GM12878 (cell line): ENCODE data around the gene CDC37L1. TPM values are rescaled to one million over a fixed set of nuclear protein-coding genes. Genes with fewer than 3 reads are reported as not detected.

Experiments
- ATAC-seq: fragments of 200-7000 bp; cut with Tn5 transposase; 3 replicates; pipeline ENCODE4 v1.9.1; 2020; ENCODE audit warnings: mild to moderate bottlenecking, moderate library complexity
- BruUV-seq: library from RNA; stranded (reverse); fragments of 400-500 nt; replicated peaks from 2 replicates; lab custom pipeline; 2021; lab: Mats Ljungman, UMichigan
- CTCF ChIA-PET: fragments of 300-600 bp; sonication (Branson Sonifier 250); formaldehyde crosslinking; extraction: SDS; loops from one replicate; lab custom pipeline; 2021; ENCODE audit warnings: inconsistent platforms; lab: Yijun Ruan, JAX
- POLR2A ChIA-PET: fragments of 350-600 bp; formaldehyde crosslinking; extraction: SDS; loops from one replicate; lab custom pipeline; 2021; ENCODE audit warnings: inconsistent platforms; lab: Charles Lee
- RAD21 ChIA-PET: fragments of 300-600 bp; sonication (Branson Sonifier 250); formaldehyde crosslinking; loops from one replicate; lab custom pipeline; 2023; ENCODE audit warnings: antibody characterized with exemption; ENCODE audit not compliant: unreplicated experiment; lab: Charles Lee
- SMC1A ChIA-PET: fragments of 300-600 bp; sonication (Branson Sonifier 250); formaldehyde crosslinking; loops from one replicate; lab custom pipeline; 2023; ENCODE audit not compliant: unreplicated experiment, uncharacterized antibody; lab: Charles Lee
- DNase-seq: peaks from one replicate; pipeline ENCODE4 v3.0.0-alpha.2; 2011; ENCODE audit warnings: low read depth, low spot score
- FAIRE-seq: peaks from 3 replicates; lab custom pipeline; 2011; peaks lifted over from hg19 to GRCh38; lab: Jason Lieb, UNC
- H2AFZ ChIP-seq: 2 replicates; pipeline ENCODE4 v1.6.0; 2011; ENCODE audit warnings: low read depth, low read length, control low read depth; ENCODE audit not compliant: control insufficient read depth
- H3K27ac ChIP-seq: 2 replicates; pipeline ENCODE4 v1.5.1; 2011; ENCODE audit warnings: control low read depth; ENCODE audit not compliant: control insufficient read depth, insufficient read depth
- H3K27me3 ChIP-seq, 2 experiments: replicated peaks in 1 of 2; 2 replicates each; pipeline versions ENCODE4 v1.6.0 to v1.6.1; 2011; ENCODE audit warnings: low read length in 1 of 2; ENCODE audit not compliant: control insufficient read depth in 2 of 2, insufficient read depth in 2 of 2
- H3K36me3 ChIP-seq, 2 experiments: 2 replicates each; pipeline ENCODE4 v1.5.1; 2011; ENCODE audit warnings: low read length in 1 of 2; ENCODE audit not compliant: control insufficient read depth in 2 of 2, insufficient read depth in 2 of 2
- H3K4me1 ChIP-seq: 2 replicates; pipeline ENCODE4 v1.6.1; 2011; ENCODE audit warnings: mild to moderate bottlenecking, low read length, moderate library complexity, mixed read lengths; ENCODE audit not compliant: control insufficient read depth, insufficient read depth
- H3K4me2 ChIP-seq: 2 replicates; pipeline ENCODE4 v1.6.0; 2011; ENCODE audit warnings: control low read depth; ENCODE audit not compliant: control insufficient read depth, insufficient read depth
- H3K4me3 ChIP-seq: fragments of 200-600 bp; sonication (generic); 2 replicates; pipeline ENCODE4 v1.5.1; 2016
- H3K79me2 ChIP-seq: 2 replicates; pipeline ENCODE4 v1.6.0; 2011; ENCODE audit warnings: low read length; ENCODE audit not compliant: control insufficient read depth, insufficient read depth
- H3K9ac ChIP-seq: 2 replicates; pipeline ENCODE4 v1.8.0; 2011; ENCODE audit warnings: low read length, control low read depth, mixed read lengths; ENCODE audit not compliant: control insufficient read depth, insufficient read depth
- H3K9me3 ChIP-seq: replicated peaks from 3 replicates; pipeline ENCODE4 v1.5.1; 2011; ENCODE audit warnings: mild to moderate bottlenecking, low read length; ENCODE audit not compliant: control insufficient read depth, insufficient read depth
- H4K20me1 ChIP-seq: 2 replicates; pipeline ENCODE4 v1.6.0; 2011; ENCODE audit not compliant: control insufficient read depth, insufficient read depth
- ATF3 ChIP-seq: IDR thresholded peaks from 2 replicates; pipeline ENCODE4 v1.6.1; 2011; ENCODE audit warnings: low read depth, mild to moderate bottlenecking, low read length, moderate library complexity, borderline replicate concordance; ENCODE audit errors: extremely low read depth
- GABPA ChIP-seq: IDR thresholded peaks from 2 replicates; pipeline ENCODE4 v1.6.1; 2014; ENCODE audit warnings: antibody characterized with exemption, low read depth, mild to moderate bottlenecking, inconsistent platforms
- HCFC1 ChIP-seq: fragments of 150-350 bp; IDR thresholded peaks from 2 replicates; pipeline ENCODE4 v1.6.1; 2014; ENCODE audit warnings: low read length
- HDGF ChIP-seq: fragments of 450-650 bp; IDR thresholded peaks from 2 replicates; pipeline ENCODE4 v1.6.1; 2016; ENCODE audit warnings: antibody characterized with exemption
- IKZF1 ChIP-seq: fragments of 450-650 bp; conservative IDR thresholded peaks from 2 replicates; pipeline ENCODE4 v1.6.1; 2017; ENCODE audit warnings: antibody characterized with exemption, mild to moderate bottlenecking
- IKZF2 ChIP-seq, 2 experiments: fragments of 450-650 bp; IDR thresholded peaks; 2 replicates each; pipeline ENCODE4 v1.6.1; 2017; ENCODE audit warnings: mild to moderate bottlenecking in 2 of 2, moderate library complexity in 2 of 2
- MEF2A ChIP-seq: IDR thresholded peaks from 2 replicates; pipeline ENCODE4 v1.6.1; 2011; ENCODE audit warnings: low read depth, mild to moderate bottlenecking, low read length, moderate library complexity; ENCODE audit not compliant: insufficient read depth
- NBN ChIP-seq: fragments of 450-650 bp; IDR thresholded peaks from 2 replicates; pipeline ENCODE4 v1.6.1; 2016
- NFIC ChIP-seq: IDR thresholded peaks from 2 replicates; pipeline ENCODE4 v1.6.1; 2012; ENCODE audit warnings: low read depth, mild to moderate bottlenecking, inconsistent platforms, low read length, moderate library complexity
- PAX5 ChIP-seq: IDR thresholded peaks from 2 replicates; pipeline ENCODE4 v1.6.1; 2011; ENCODE audit warnings: low read depth, low read length, borderline replicate concordance
- POLR2AphosphoS2 ChIP-seq: IDR thresholded peaks from 2 replicates; pipeline ENCODE4 v1.6.1; 2011; ENCODE audit warnings: low read depth, mild to moderate bottlenecking, low read length, improper control_type of control experiment, moderate library complexity
- RCOR1 ChIP-seq: conservative IDR thresholded peaks from 2 replicates; pipeline ENCODE4 v1.6.1; 2012; ENCODE audit warnings: low read depth, low read length, improper control_type of control experiment
- RUNX3 ChIP-seq: IDR thresholded peaks from 2 replicates; pipeline ENCODE4 v1.6.1; 2012; ENCODE audit warnings: low read length, inconsistent platforms
- TCF3 ChIP-seq: IDR thresholded peaks from 2 replicates; pipeline ENCODE4 v1.6.1; 2012; ENCODE audit warnings: low read depth, mild to moderate bottlenecking, low read length, borderline replicate concordance; ENCODE audit not compliant: insufficient read depth
- YBX1 ChIP-seq: fragments of 450-650 bp; IDR thresholded peaks from 2 replicates; pipeline ENCODE4 v1.6.1; 2016; ENCODE audit warnings: antibody characterized with exemption
- WGBS: methylation state at CpG from one replicate; pipeline ENCODE4 v1.1.6; 2016; ENCODE audit warnings: low lambda C conversion rate; ENCODE audit not compliant: insufficient replicate concordance, insufficient coverage; ENCODE audit errors: missing lambda C conversion rate; 5-methylcytosine and 5-hydroxymethylcytosine counted together
- in situ Hi-C: fragments of 300-500 bp; cut with MboI; formaldehyde crosslinking; loops from 9 replicates; pipeline ENCODE4 v1.14.3; 2018; ENCODE audit warnings: mixed read lengths
- intact Hi-C: fragments of 100-400 bp; cut with micrococcal nuclease; formaldehyde crosslinking; loops from one replicate; pipeline ENCODE4 v1.14.2; 2022; ENCODE audit not compliant: unreplicated experiment
- polyA plus RNA-seq, 11 experiments: library from polyadenylated mRNA; depleted of rRNA in 4 of 11; unstranded in 6 of 11; stranded (reverse) in 5 of 11; fragments of >200 nt; fragmentation: Nextera tagmentation in 4 of 11; fragmentation: Illumina TruSeq in 1 of 11; extraction: Ambion mirVana in 4 of 11; extraction: Trizol in 1 of 11; gene quantifications; 1 replicate in 1 of 11; 2 replicates in 10 of 11; pipeline versions ENCODE4 v1.2.1 to v1.2.3, GENCODE V29; 2011 to 2016; ENCODE audit warnings: inconsistent platforms in 2 of 11, missing spikeins in 2 of 11, low read depth in 1 of 11
- total RNA-seq, 4 experiments: library from RNA; depleted of rRNA in 3 of 4; stranded (reverse); fragments of >200 nt in 3 of 4; fragmentation: Illumina TruSeq in 1 of 4; extraction: Trizol in 1 of 4; gene quantifications; 2 replicates each; pipeline versions ENCODE4 v1.2.1 to v1.2.3, GENCODE V29; 2013 to 2021
- TF ChIP-seq, protein P1 (sequence below): IDR thresholded peaks from 2 replicates; pipeline ENCODE4 v1.6.1; 2012; ENCODE audit warnings: low read depth, low read length, improper control_type of control experiment
- TF ChIP-seq, protein P2 (sequence below): IDR thresholded peaks from 2 replicates; pipeline ENCODE4 v1.6.1; 2011; ENCODE audit warnings: borderline replicate concordance, low read depth, mild to moderate bottlenecking, moderate library complexity, mixed read lengths, low read length; ENCODE audit not compliant: insufficient read depth; ENCODE audit errors: extremely low read length
- TF ChIP-seq, protein P3 (sequence below): fragments of 450-650 bp; IDR thresholded peaks from 2 replicates; pipeline ENCODE4 v1.6.1; 2018; ENCODE audit warnings: borderline replicate concordance, mild to moderate bottlenecking; ENCODE audit not compliant: partially characterized antibody

Gene CDC37L1
- total and polyA plus RNA-seq, 10 of the 15 experiments (the other 5 are each of a cell fraction or from before 2014, with no cell fraction given): 2.2 to 16.6 (median 8.2) TPM

DNA sequence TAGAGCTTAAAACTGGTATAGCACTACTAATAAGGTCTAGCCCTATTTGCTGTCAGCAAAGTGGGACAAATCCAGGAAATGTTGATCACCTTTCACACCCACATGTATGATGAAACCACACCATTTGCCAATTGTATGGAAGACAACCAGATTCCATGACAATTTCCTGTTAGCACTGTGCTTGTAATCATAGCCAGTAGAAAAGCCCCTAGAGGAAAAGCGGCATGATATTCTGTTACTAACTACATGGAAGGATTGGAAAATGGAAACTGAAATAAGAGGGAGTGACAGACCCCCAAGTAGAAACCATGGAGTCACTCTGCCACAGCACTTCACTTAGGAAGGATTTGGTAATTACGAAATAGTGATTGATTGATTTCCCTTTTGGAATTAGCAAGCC lies 14.0 kb upstream of the CDC37L1 start (continued):
- TF ChIP-seq, protein P1, sequence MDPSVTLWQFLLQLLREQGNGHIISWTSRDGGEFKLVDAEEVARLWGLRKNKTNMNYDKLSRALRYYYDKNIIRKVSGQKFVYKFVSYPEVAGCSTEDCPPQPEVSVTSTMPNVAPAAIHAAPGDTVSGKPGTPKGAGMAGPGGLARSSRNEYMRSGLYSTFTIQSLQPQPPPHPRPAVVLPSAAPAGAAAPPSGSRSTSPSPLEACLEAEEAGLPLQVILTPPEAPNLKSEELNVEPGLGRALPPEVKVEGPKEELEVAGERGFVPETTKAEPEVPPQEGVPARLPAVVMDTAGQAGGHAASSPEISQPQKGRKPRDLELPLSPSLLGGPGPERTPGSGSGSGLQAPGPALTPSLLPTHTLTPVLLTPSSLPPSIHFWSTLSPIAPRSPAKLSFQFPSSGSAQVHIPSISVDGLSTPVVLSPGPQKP: no peak
- no peak for TF ChIP-seq YBX1
- no peak for TF ChIP-seq HDGF
- TF ChIP-seq PAX5: no peak
- TF ChIP-seq RCOR1: no peak
- TF ChIP-seq ATF3: no peak

DNA sequence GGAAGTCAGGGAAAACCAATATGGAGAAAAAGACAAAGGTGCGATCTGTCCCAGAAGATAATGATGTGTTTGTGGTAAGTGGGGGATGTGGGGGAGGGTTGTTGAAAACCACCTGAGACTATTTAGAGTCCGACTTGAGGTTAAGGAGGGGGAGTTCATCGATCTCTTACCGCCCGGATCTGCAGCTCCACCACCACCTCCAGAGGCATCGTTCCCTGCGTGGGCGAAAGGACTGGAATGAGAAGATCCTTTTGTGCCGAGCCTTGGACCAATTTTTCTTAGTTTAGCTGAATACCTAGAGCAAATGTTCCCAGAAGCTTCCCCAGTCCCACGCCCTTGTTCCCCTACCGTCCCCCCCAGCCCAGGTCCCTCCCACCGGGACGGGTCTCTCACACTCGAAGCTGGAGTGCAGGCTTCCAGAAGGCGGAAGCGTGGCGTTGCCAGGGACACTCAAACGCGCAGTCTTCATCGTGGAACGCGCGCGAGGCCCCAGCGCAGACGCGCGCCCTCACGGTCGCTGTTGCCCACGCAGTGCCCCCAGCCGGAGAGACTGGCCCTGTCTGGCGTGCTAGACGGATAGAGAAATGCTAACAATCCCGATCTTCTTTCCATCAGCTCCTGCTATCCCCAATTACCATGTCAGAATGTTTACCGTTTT lies 13.2 kb upstream of the CDC37L1 start, which contains the start of gene SPATA6L:
Gene SPATA6L (minus strand): TSS at position 439 of the 658 bp plus-strand sequence. CDS start 230 bp downstream, at position 209.
- Histone ChIP-seq H3K27ac (no peak within 1 kb of the TSS; the same call in 1 of the 2 replicates), H3K9me3 (no peaks in the 10 kb centered on the region), H3K36me3 (no peaks in the 10 kb centered on the region), H3K79me2 (peaks cover 5% of the 10 kb centered on the region), H3K4me2 (peak within 1 kb of the TSS; percentile 97), H3K4me3 (peak within 1 kb of the TSS; percentile 65), H4K20me1 (no peaks in the 10 kb centered on the region; the same call in 1 of the 2 replicates), H2AFZ (peak within 1 kb of the TSS; percentile 57), H3K9ac (peak within 1 kb of the TSS; percentile 64), H3K4me1 (peaks cover 21% of the 10 kb centered on the region), H3K27me3 (no peaks in the 10 kb centered on the region)
- in situ Hi-C loops (no loop called here), intact Hi-C loops (loop anchor here (10.0 kb wide), 1 partner anchor 779 kb away; no protein-coding TSS in a partner anchor)
- ATAC-seq (peak; percentile 45), DNase-seq (no peak), FAIRE-seq (no peak)
- CTCF ChIA-PET: interaction anchor here (0.7 to 3.5 kb wide), 12 partner anchors 9 to 284 kb away, joined by 3 to 14 read pairs (median 4); partner anchors contain the start of genes AK3 and CDC37L1
- TSS peak; percentile 40 for BruUV-seq
- SMC1A ChIA-PET: interaction anchor here (0.6 to 1.7 kb wide), 10 partner anchors 11 to 929 kb away, joined by 3 to 5 read pairs (median 3); no protein-coding TSS in a partner anchor
- POLR2A ChIA-PET: interaction anchor here (0.9 to 1.6 kb wide), 4 partner anchors 10 to 74 kb away, joined by 3 to 6 read pairs (median 4); no protein-coding TSS in a partner anchor
- 7% methylated on average over 36 of the region's 36 CpGs for WGBS
- RAD21 ChIA-PET: interaction anchor here (0.7 to 2.7 kb wide), 6 partner anchors 10 to 305 kb away, joined by 3 to 11 read pairs (median 4); partner anchors contain the start of gene AK3
- TF ChIP-seq IKZF2 (IDR thresholded peaks at IDR 0.05) (peak; percentile 76 to 78), RUNX3 (peak; percentile 99), POLR2AphosphoS2 (no peak), NBN (peak; percentile 52; the same call in 1 of the 2 replicates), TCF3 (no peak), HCFC1 (0 out of 2 replicates have a peak, but pooled peaks have one; percentile 17), NFIC (peak; percentile 36; the same call in 1 of the 2 replicates), IKZF1 (peak; percentile 75), GABPA (no peak), MEF2A (no peak), RCOR1 (no peak)
- TF ChIP-seq, protein P2, sequence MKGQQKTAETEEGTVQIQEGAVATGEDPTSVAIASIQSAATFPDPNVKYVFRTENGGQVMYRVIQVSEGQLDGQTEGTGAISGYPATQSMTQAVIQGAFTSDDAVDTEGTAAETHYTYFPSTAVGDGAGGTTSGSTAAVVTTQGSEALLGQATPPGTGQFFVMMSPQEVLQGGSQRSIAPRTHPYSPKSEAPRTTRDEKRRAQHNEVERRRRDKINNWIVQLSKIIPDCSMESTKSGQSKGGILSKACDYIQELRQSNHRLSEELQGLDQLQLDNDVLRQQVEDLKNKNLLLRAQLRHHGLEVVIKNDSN: no peak
- TF ChIP-seq, protein P3, sequence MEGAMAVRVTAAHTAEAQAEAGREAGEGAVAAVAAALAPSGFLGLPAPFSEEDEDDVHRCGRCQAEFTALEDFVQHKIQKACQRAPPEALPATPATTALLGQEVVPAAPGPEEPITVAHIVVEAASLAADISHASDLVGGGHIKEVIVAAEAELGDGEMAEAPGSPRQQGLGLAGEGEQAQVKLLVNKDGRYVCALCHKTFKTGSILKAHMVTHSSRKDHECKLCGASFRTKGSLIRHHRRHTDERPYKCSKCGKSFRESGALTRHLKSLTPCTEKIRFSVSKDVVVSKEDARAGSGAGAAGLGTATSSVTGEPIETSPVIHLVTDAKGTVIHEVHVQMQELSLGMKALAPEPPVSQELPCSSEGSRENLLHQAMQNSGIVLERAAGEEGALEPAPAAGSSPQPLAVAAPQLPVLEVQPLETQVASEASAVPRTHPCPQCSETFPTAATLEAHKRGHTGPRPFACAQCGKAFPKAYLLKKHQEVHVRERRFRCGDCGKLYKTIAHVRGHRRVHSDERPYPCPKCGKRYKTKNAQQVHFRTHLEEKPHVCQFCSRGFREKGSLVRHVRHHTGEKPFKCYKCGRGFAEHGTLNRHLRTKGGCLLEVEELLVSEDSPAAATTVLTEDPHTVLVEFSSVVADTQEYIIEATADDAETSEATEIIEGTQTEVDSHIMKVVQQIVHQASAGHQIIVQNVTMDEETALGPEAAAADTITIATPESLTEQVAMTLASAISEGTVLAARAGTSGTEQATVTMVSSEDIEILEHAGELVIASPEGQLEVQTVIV: no peak
